Prostate gland (tissue), 2 donors: ENCODE measurements around the gene FPR3. TPM values are rescaled to one million over a fixed set of nuclear protein-coding genes. Genes with fewer than 3 reads are reported as not detected.

Source experiments
- DNase-seq: peaks from one replicate; pipeline ENCODE4 v3.0.0-alpha.2; 2019; ENCODE audit warnings: low spot score
- H3K27ac ChIP-seq, 2 donors: fragments of 200-600 bp; sonication (generic); 2 replicates each; pipeline ENCODE4 v1.5.1; 2017 to 2019
- H3K27me3 ChIP-seq: fragments of 200-600 bp; sonication (generic); replicated peaks from 2 replicates; pipeline ENCODE4 v1.5.1; 2019; ENCODE audit not compliant: insufficient read depth
- H3K36me3 ChIP-seq, 2 donors: fragments of 200-600 bp; sonication (generic); 1 replicate in 1 of 2; 2 replicates in 1 of 2; pipeline versions ENCODE4 v1.5.1 to v1.8.1; 2017 to 2019
- H3K4me1 ChIP-seq: fragments of 200-600 bp; sonication (generic); replicated peaks from 2 replicates; pipeline ENCODE4 v1.5.1; 2019
- H3K4me3 ChIP-seq, 2 donors: fragments of 200-600 bp; sonication (generic); 2 replicates each; pipeline ENCODE4 v1.5.1; 2017 to 2019
- H3K9me3 ChIP-seq: fragments of 200-600 bp; sonication (generic); 2 replicates; pipeline ENCODE4 v1.5.1; 2017
- POLR2A ChIP-seq: fragments of 450-650 bp; IDR thresholded peaks from one replicate; pipeline ENCODE4 v1.6.1; 2016; ENCODE audit warnings: antibody characterized with exemption, mild to moderate bottlenecking
- POLR2AphosphoS5 ChIP-seq: sonication (generic); formaldehyde crosslinking; IDR thresholded peaks from one replicate; pipeline ENCODE4 v1.6.1; 2017; ENCODE audit warnings: antibody characterized with exemption
- WGBS: methylation state at CpG from one replicate; pipeline ENCODE4 v1.1.5; 2018; 5-methylcytosine and 5-hydroxymethylcytosine counted together
- intact Hi-C: fragments of 100-400 bp; cut with DNase I; formaldehyde crosslinking; loops from one replicate; pipeline ENCODE4 v1.14.2; 2022
- total RNA-seq, 2 donors: library from RNA; depleted of rRNA; stranded (reverse); fragments of >200 nt; gene quantifications; one replicate each; pipeline ENCODE4 v1.1.0, GENCODE V29; 2016
- TF ChIP-seq, protein P1 (sequence below), 4 experiments: fragments of 200-600 bp in 2 of 4; fragments of 450-650 bp in 2 of 4; sonication (generic) in 2 of 4; IDR thresholded peaks; 1 replicate in 3 of 4; 2 replicates in 1 of 4; pipeline ENCODE4 v1.5.1; 2016 to 2019; ENCODE audit warnings: antibody characterized with exemption in 4 of 4, mild to moderate bottlenecking in 2 of 4, moderate library complexity in 2 of 4

Gene FPR3
- total RNA-seq, 2 donors from 2014 or later = 1.0 to 4.8 TPM

GRCh38 chr19:51821456-51821855 is 26.5 kb downstream of the FPR3 start:
- no peak for DNase-seq
- WGBS = 60% methylated on average over 3 of the region's 3 CpGs
- H3K4me3 ChIP-seq = no peak overlapping the region

GRCh38 chr19:51821921-51822320 is 27.0 kb downstream of the FPR3 start:
- Histone ChIP-seq H3K27me3 (no peaks in the 10 kb centered on the region), H3K27ac (no peak overlapping the region), H3K4me1 (no peaks in the 10 kb centered on the region), H3K9me3 (no peaks in the 10 kb centered on the region), H3K36me3 (no peaks in the 10 kb centered on the region), H3K4me3 (no peak overlapping the region)
- intact Hi-C loops = no loop called here
- DNase-seq = no peak
- TF ChIP-seq, protein P1, sequence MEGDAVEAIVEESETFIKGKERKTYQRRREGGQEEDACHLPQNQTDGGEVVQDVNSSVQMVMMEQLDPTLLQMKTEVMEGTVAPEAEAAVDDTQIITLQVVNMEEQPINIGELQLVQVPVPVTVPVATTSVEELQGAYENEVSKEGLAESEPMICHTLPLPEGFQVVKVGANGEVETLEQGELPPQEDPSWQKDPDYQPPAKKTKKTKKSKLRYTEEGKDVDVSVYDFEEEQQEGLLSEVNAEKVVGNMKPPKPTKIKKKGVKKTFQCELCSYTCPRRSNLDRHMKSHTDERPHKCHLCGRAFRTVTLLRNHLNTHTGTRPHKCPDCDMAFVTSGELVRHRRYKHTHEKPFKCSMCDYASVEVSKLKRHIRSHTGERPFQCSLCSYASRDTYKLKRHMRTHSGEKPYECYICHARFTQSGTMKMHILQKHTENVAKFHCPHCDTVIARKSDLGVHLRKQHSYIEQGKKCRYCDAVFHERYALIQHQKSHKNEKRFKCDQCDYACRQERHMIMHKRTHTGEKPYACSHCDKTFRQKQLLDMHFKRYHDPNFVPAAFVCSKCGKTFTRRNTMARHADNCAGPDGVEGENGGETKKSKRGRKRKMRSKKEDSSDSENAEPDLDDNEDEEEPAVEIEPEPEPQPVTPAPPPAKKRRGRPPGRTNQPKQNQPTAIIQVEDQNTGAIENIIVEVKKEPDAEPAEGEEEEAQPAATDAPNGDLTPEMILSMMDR (IDR thresholded peaks at IDR 0.05) = no peak
- TF ChIP-seq POLR2AphosphoS5 = no peak
- no peak for TF ChIP-seq POLR2A

More at GRCh38 chr19:51821456-51821855, 26.5 kb downstream of the FPR3 start:
- no peaks in the 10 kb centered on the region for H3K9me3 ChIP-seq
- TF ChIP-seq POLR2AphosphoS5 (no peak), POLR2A (no peak)
- TF ChIP-seq, protein P1 (IDR thresholded peaks at IDR 0.05) = no peak
- no peaks in the 10 kb centered on the region for H3K4me1 ChIP-seq
- intact Hi-C loops = no loop called here
- H3K27me3 ChIP-seq = no peaks in the 10 kb centered on the region
- no peak overlapping the region for H3K27ac ChIP-seq
- H3K36me3 ChIP-seq = no peaks in the 10 kb centered on the region

- intact Hi-C loops = no loop called here
- no peaks in the 10 kb centered on the region for H3K4me1 ChIP-seq
These were observed 27.4 kb downstream of the FPR3 start for GRCh38 chr19:51822325-51822724.

DNA sequence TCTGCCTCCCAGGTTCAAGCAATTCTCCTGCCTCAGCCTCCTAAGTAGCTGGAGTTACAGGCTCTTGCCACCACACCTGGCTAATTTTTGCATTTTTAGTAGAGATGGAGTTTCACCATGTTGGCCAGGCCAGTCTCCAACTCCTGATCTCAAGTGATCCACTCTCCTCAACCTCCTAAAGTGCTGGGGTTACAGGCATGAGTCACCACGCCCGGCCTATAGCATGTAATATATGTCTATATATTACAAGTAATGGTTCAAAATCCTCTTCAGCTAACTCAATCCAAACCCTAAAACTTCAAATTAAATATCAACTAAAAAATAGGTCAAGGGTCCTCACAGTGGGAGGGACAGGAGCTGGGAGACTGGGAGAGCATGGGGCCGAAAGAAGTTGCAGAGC is 28.0 kb downstream of the FPR3 start:
- intact Hi-C loops = no loop called here
- no peaks in the 10 kb centered on the region for H3K9me3 ChIP-seq
- 97% methylated on average over 3 of the region's 3 CpGs for WGBS
- no peaks in the 10 kb centered on the region for H3K4me1 ChIP-seq
- DNase-seq = no peak
- no peak overlapping the region for H3K27ac ChIP-seq
- TF ChIP-seq POLR2AphosphoS5 = no peak
- no peak for TF ChIP-seq POLR2A
- TF ChIP-seq, protein P1 (IDR thresholded peaks at IDR 0.05) = no peak
- no peaks in the 10 kb centered on the region for H3K36me3 ChIP-seq
- H3K27me3 ChIP-seq = no peaks in the 10 kb centered on the region
- no peak overlapping the region for H3K4me3 ChIP-seq

More at GRCh38 chr19:51822325-51822724, 27.4 kb downstream of the FPR3 start:
- TF ChIP-seq, protein P1 (IDR thresholded peaks at IDR 0.05) = no peak
- no peak for TF ChIP-seq POLR2AphosphoS5
- H3K27ac ChIP-seq = no peak overlapping the region
- no peak overlapping the region for H3K4me3 ChIP-seq
- no peak for DNase-seq
- 84% methylated on average over 2 of the region's 2 CpGs for WGBS
- H3K27me3 ChIP-seq = no peaks in the 10 kb centered on the region
- H3K9me3 ChIP-seq = no peaks in the 10 kb centered on the region
- H3K36me3 ChIP-seq = no peaks in the 10 kb centered on the region

GRCh38 chr19:51824281-51825005 is 29.5 kb downstream of the FPR3 start:
- 89% methylated on average over 13 of the region's 13 CpGs for WGBS
- Histone ChIP-seq H3K27me3 (no peaks in the 10 kb centered on the region), H3K36me3 (no peaks in the 10 kb centered on the region), H3K4me3 (no peak overlapping the region), H3K9me3 (no peaks in the 10 kb centered on the region), H3K27ac (no peak overlapping the region), H3K4me1 (no peaks in the 10 kb centered on the region)
- intact Hi-C loops = no loop called here
- DNase-seq = no peak
- TF ChIP-seq POLR2A = no peak
